Renal cortical epithelial cell (primary cell): ENCODE data around the gene LPP. TPM values are rescaled to one million over a fixed set of nuclear protein-coding genes. Genes with fewer than 3 reads are reported as not detected.

Source experiments
- DNase-seq: peaks from one replicate; pipeline ENCODE4 v3.0.0-alpha.2; 2011; ENCODE audit warnings: low read depth
- total RNA-seq: library from RNA; depleted of rRNA; stranded (reverse); fragments of >200 nt; gene quantifications from 2 replicates; pipeline ENCODE4 v1.2.3, GENCODE V29; 2014

The LPP gene
- total RNA-seq, 1 donor from 2014 or later: 95.5 TPM

- DNase-seq: no peak
Measured at GRCh38 chr3:188220097-188220788, 66.3 kb downstream of the LPP start.

- peak; percentile 83 for DNase-seq
Measured at GRCh38 chr3:188220988-188221818, 67.2 kb downstream of the LPP start.

GRCh38 chr3:188223936-188224335 is 70.0 kb downstream of the LPP start:
- DNase-seq: no peak

- DNase-seq: no peak
Measured at GRCh38 chr3:188227442-188227841, 73.5 kb downstream of the LPP start.

GRCh38 chr3:188229177-188229576 is 75.2 kb downstream of the LPP start:
- no peak for DNase-seq

- DNase-seq: no peak
Measured at GRCh38 chr3:188229726-188230125, 75.8 kb downstream of the LPP start.

GRCh38 chr3:188230962-188231361 is 77.0 kb downstream of the LPP start:
- DNase-seq: no peak

- DNase-seq: no peak
Measured at GRCh38 chr3:188231456-188231855, 77.5 kb downstream of the LPP start.

- no peak for DNase-seq
Measured at GRCh38 chr3:188232656-188233055, 78.7 kb downstream of the LPP start.

- no peak for DNase-seq
Measured at GRCh38 chr3:188233320-188233719, 79.4 kb downstream of the LPP start.

GRCh38 chr3:188234132-188234531 is 80.2 kb downstream of the LPP start:
- peak; percentile 52 for DNase-seq

GRCh38 chr3:188236271-188236670 is 82.3 kb downstream of the LPP start:
- no peak for DNase-seq

- no peak for DNase-seq
Measured at GRCh38 chr3:188239035-188239434, 85.1 kb downstream of the LPP start.

GRCh38 chr3:188239577-188239976 is 85.6 kb downstream of the LPP start:
- no peak for DNase-seq

GRCh38 chr3:188240189-188240981 is 86.4 kb downstream of the LPP start:
- no peak for DNase-seq

GRCh38 chr3:188241072-188241471 is 87.1 kb downstream of the LPP start:
- DNase-seq: no peak

GRCh38 chr3:188241883-188242282 is 87.9 kb downstream of the LPP start:
- no peak for DNase-seq

- no peak for DNase-seq
Measured at GRCh38 chr3:188242436-188243123, 88.6 kb downstream of the LPP start.

GRCh38 chr3:188243124-188243795 is 89.3 kb downstream of the LPP start:
- DNase-seq: peak; percentile 51

GRCh38 chr3:188244395-188244861 is 90.5 kb downstream of the LPP start:
- DNase-seq: peak; percentile 93

- peak; percentile 56 for DNase-seq
Measured at GRCh38 chr3:188246905-188247304, 92.9 kb downstream of the LPP start.
